H1 (cell line): ENCODE results near the gene INPP4B. TPM values are rescaled to one million over a fixed set of nuclear protein-coding genes. Genes with fewer than 3 reads are reported as not detected.
A peak's percentile ranks its signal among the peaks of the same experiment; 100 is the strongest.

Experiments used
- CTCF ChIA-PET: fragments of 300-600 bp; sonication (Branson Sonifier 250); formaldehyde crosslinking; loops from one replicate; lab custom pipeline; 2021; ENCODE audit not compliant: partially characterized antibody; lab: Charles Lee
- POLR2A ChIA-PET: fragments of 300-600 bp; sonication (Branson Sonifier 250); formaldehyde crosslinking; loops from one replicate; lab custom pipeline; 2021; ENCODE audit warnings: inconsistent platforms; ENCODE audit not compliant: partially characterized antibody; lab: Charles Lee
- DNase-seq, 2 experiments: peaks; one replicate each; pipeline versions ENCODE4 v3.0.0 to v3.0.0-alpha.2; 2010 to 2022; ENCODE audit warnings: low spot score in 2 of 2, low read depth in 1 of 2, mixed read lengths in 1 of 2
- FAIRE-seq: peaks from 2 replicates; lab custom pipeline; 2011; peaks lifted over from hg19 to GRCh38; lab: Jason Lieb, UNC
- H2AFZ ChIP-seq: 2 replicates; pipeline ENCODE4 v1.8.1; 2012; ENCODE audit warnings: low read length, inconsistent platforms
- H2AK5ac ChIP-seq: 2 replicates; pipeline ENCODE4 v1.6.1; 2013; ENCODE audit warnings: low read depth, low read length
- H2BK120ac ChIP-seq: replicated peaks from 2 replicates; pipeline ENCODE3; 2013; ENCODE audit warnings: low read depth, low read length, inconsistent platforms
- H2BK12ac ChIP-seq: 2 replicates; pipeline ENCODE4 v1.6.1; 2013; ENCODE audit warnings: low read depth, low read length
- H2BK15ac ChIP-seq: 2 replicates; pipeline ENCODE4 v1.6.1; 2013; ENCODE audit warnings: low read length
- H2BK20ac ChIP-seq: 2 replicates; pipeline ENCODE4 v1.6.1; 2013; ENCODE audit warnings: low read length
- H2BK5ac ChIP-seq: 2 replicates; pipeline ENCODE4 v1.6.1; 2013; ENCODE audit warnings: low read depth, low read length
- H3K14ac ChIP-seq: 2 replicates; pipeline ENCODE4 v1.6.1; 2013; ENCODE audit warnings: inconsistent platforms; ENCODE audit not compliant: insufficient read length
- H3K18ac ChIP-seq: 2 replicates; pipeline ENCODE4 v1.6.1; 2013; ENCODE audit warnings: low read length; ENCODE audit errors: extremely low read depth
- H3K23ac ChIP-seq: 2 replicates; pipeline ENCODE4 v1.6.1; 2013; ENCODE audit warnings: inconsistent platforms; ENCODE audit not compliant: insufficient read length
- H3K23me2 ChIP-seq: 2 replicates; pipeline ENCODE4 v1.6.1; 2013; ENCODE audit warnings: low read depth, low read length
- H3K27ac ChIP-seq: 2 replicates; pipeline ENCODE4 v1.6.1; 2011; ENCODE audit warnings: low read depth, low read length, inconsistent platforms
- H3K27me3 ChIP-seq, 4 experiments: replicated peaks in 1 of 4; 1 replicate in 1 of 4; 2 replicates in 3 of 4; pipeline versions ENCODE4 v1.6.1 to v1.8.1; 2011 to 2013; ENCODE audit warnings: low read length in 3 of 4, mild to moderate bottlenecking in 3 of 4, inconsistent platforms in 2 of 4, mixed read lengths in 2 of 4, moderate library complexity in 1 of 4; ENCODE audit not compliant: control insufficient read depth in 3 of 4, insufficient read depth in 3 of 4; ENCODE audit errors: extremely low read depth in 1 of 4
- H3K36me3 ChIP-seq, 4 experiments: 2 replicates each; pipeline versions ENCODE4 v1.6.1 to v1.8.1; 2011 to 2013; ENCODE audit warnings: mild to moderate bottlenecking in 4 of 4, low read length in 3 of 4, moderate library complexity in 2 of 4, control low read depth in 1 of 4, inconsistent platforms in 1 of 4; ENCODE audit not compliant: insufficient read depth in 4 of 4, control insufficient read depth in 2 of 4
- H3K4ac ChIP-seq: replicated peaks from 2 replicates; pipeline ENCODE3; 2013; ENCODE audit warnings: low read length, low read depth, mixed read lengths, inconsistent platforms; ENCODE audit not compliant: insufficient read length
- H3K4me1 ChIP-seq, 4 experiments: replicated peaks in 1 of 4; 1 replicate in 1 of 4; 2 replicates in 3 of 4; pipeline versions ENCODE4 v1.6.1 to v1.8.1; 2011 to 2013; ENCODE audit warnings: low read length in 3 of 4, inconsistent platforms in 2 of 4, mixed read lengths in 1 of 4; ENCODE audit not compliant: insufficient read depth in 4 of 4, control insufficient read depth in 3 of 4
- H3K4me2 ChIP-seq, 2 experiments: 2 replicates each; pipeline versions ENCODE4 v1.6.1 to v1.8.1; 2011 to 2013; ENCODE audit warnings: low read depth in 2 of 2, low read length in 2 of 2, control low read depth in 1 of 2, inconsistent platforms in 1 of 2, mild to moderate bottlenecking in 1 of 2; ENCODE audit not compliant: insufficient read depth in 1 of 2
- H3K4me3 ChIP-seq, 4 experiments: fragments of 200-600, 300-600 bp in 1 of 4; sonication (generic), shearing (Covaris generic), sonication (Bioruptor Twin) in 1 of 4; 2 replicates each; pipeline versions ENCODE4 v1.5.1 to v1.8.1; 2011 to 2016; ENCODE audit warnings: low read length in 4 of 4, low read depth in 3 of 4, control low read depth in 2 of 4, inconsistent platforms in 2 of 4, mild to moderate bottlenecking in 2 of 4, mixed read lengths in 1 of 4, moderate library complexity in 1 of 4; ENCODE audit not compliant: insufficient read depth in 2 of 4; ENCODE audit errors: extremely low read depth in 1 of 4
- H3K56ac ChIP-seq: replicated peaks from 2 replicates; pipeline ENCODE3; 2013; ENCODE audit warnings: low read depth, mild to moderate bottlenecking, mixed read lengths, low read length, inconsistent platforms; ENCODE audit not compliant: insufficient read length
- H3K79me1 ChIP-seq: 2 replicates; pipeline ENCODE4 v1.6.1; 2013; ENCODE audit warnings: low read depth, low read length, control low read depth
- H3K79me2 ChIP-seq, 2 experiments: 2 replicates each; pipeline versions ENCODE4 v1.6.1 to v1.8.1; 2012 to 2013; ENCODE audit warnings: low read length in 2 of 2, mild to moderate bottlenecking in 2 of 2, inconsistent platforms in 1 of 2; ENCODE audit not compliant: insufficient read depth in 2 of 2, control insufficient read depth in 1 of 2
- H3K9ac ChIP-seq, 4 experiments: replicated peaks in 1 of 4; 1 replicate in 1 of 4; 2 replicates in 3 of 4; pipeline versions ENCODE4 v1.6.1 to v1.8.1; 2011 to 2013; ENCODE audit warnings: low read depth in 3 of 4, low read length in 3 of 4, control low read depth in 2 of 4, mild to moderate bottlenecking in 2 of 4, moderate library complexity in 2 of 4, inconsistent platforms in 1 of 4; ENCODE audit errors: extremely low read depth in 1 of 4
- H3K9me3 ChIP-seq, 2 experiments: 2 replicates each; pipeline versions ENCODE4 v1.6.1 to v1.8.1; 2012 to 2013; ENCODE audit warnings: mild to moderate bottlenecking in 2 of 2, moderate library complexity in 2 of 2, control low read depth in 1 of 2, inconsistent platforms in 1 of 2, low read depth in 1 of 2, low read length in 1 of 2, mixed read lengths in 1 of 2; ENCODE audit not compliant: insufficient read depth in 2 of 2
- H4K20me1 ChIP-seq, 2 experiments: replicated peaks in 1 of 2; 2 replicates each; pipeline versions ENCODE3 to v1.8.1; 2011 to 2013; ENCODE audit warnings: inconsistent platforms in 2 of 2, low read length in 2 of 2, mild to moderate bottlenecking in 1 of 2; ENCODE audit not compliant: insufficient read depth in 2 of 2, control insufficient read depth in 1 of 2
- H4K5ac ChIP-seq: 2 replicates; pipeline ENCODE4 v1.6.1; 2013; ENCODE audit warnings: low read length, low read depth, mixed read lengths, inconsistent platforms; ENCODE audit not compliant: insufficient read length
- H4K8ac ChIP-seq: 2 replicates; pipeline ENCODE4 v1.8.0; 2013; ENCODE audit warnings: mild to moderate bottlenecking, moderate library complexity, low read length, inconsistent platforms; ENCODE audit not compliant: insufficient read depth; ENCODE audit errors: extremely low read depth
- H4K91ac ChIP-seq: replicated peaks from 2 replicates; pipeline ENCODE3; 2013; ENCODE audit warnings: low read length, mixed read lengths, inconsistent platforms; ENCODE audit not compliant: insufficient read length
- BACH1 ChIP-seq: IDR thresholded peaks from 2 replicates; pipeline ENCODE4 v1.6.1; 2012; ENCODE audit warnings: low read length, improper control_type of control experiment
- JUND ChIP-seq: IDR thresholded peaks from 2 replicates; pipeline ENCODE4 v1.6.1; 2011; ENCODE audit warnings: mild to moderate bottlenecking, improper control_type of control experiment, low read length
- SIRT6 ChIP-seq: IDR thresholded peaks from one replicate; pipeline ENCODE4 v1.7.1; 2012; ENCODE audit warnings: low read length, inconsistent platforms
- WGBS, 2 experiments: shearing (Covaris generic) in 1 of 2; methylation state at CpG; one replicate each; pipeline versions ENCODE4 v1.1.6 to v1.1.7; 2013 to 2015; ENCODE audit warnings: low lambda C conversion rate in 2 of 2, mixed read lengths in 2 of 2, inconsistent platforms in 1 of 2, low coverage in 1 of 2, missing lambda C conversion rate in 1 of 2; ENCODE audit not compliant: insufficient replicate concordance in 2 of 2, insufficient coverage in 1 of 2, insufficient read length in 1 of 2; ENCODE audit errors: extremely low coverage in 1 of 2, missing lambda C conversion rate in 1 of 2; 5-methylcytosine and 5-hydroxymethylcytosine counted together
- polyA plus RNA-seq, 7 experiments: library from polyadenylated mRNA; depleted of rRNA in 3 of 7; stranded (reverse) in 5 of 7; unstranded in 2 of 7; fragments of >200 nt in 5 of 7; fragments of 200-250 nt in 2 of 7; gene quantifications; 1 replicate in 5 of 7; 2 replicates in 1 of 7; 4 replicates in 1 of 7; pipeline versions ENCODE4 v1.2.1 to v1.2.3, GENCODE V29; 2011 to 2013; ENCODE audit warnings: missing spikeins in 2 of 7, mixed read lengths in 2 of 7
- total RNA-seq: library from RNA; stranded (reverse); fragmentation: NEBNext Ultra II Directional; extraction: Animal tissue kit (Norgen Biotek cat#: 25700); gene quantifications from 2 replicates; pipeline ENCODE4 v1.2.1, GENCODE V29; 2021

The INPP4B gene
- total and polyA plus RNA-seq, 2 of the 8 experiments (the other 6 are each of a cell fraction or from before 2014, with no cell fraction given): 0.11 to 0.54 TPM

DNA sequence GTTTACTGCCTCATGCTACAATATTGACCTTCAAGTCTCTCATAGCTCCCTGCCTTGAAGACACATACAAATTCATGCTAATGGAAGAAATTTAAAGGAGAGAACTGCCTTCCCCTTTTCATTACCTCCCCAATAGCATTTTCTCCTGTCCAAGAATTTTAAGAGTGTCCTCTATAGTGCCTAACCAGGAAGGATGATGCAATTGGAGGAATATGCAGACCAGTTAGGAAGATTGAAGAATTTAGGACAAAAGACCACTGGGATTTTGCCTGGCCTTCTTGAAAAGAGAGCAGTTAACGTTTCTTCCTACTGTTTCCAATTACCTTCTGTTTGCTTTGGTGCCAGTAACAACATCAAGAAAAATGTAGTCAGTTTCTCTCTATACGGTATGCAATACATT lies 443.9 kb downstream of the INPP4B start:
- H2AK5ac ChIP-seq: no peak overlapping the region
- no peak overlapping the region for H3K23ac ChIP-seq
- no peak overlapping the region for H3K4me3 ChIP-seq
- no peak overlapping the region for H2BK5ac ChIP-seq
- DNase-seq (no peak), FAIRE-seq (no peak)
- no peak overlapping the region for H3K9ac ChIP-seq
- no peaks in the 10 kb centered on the region for H3K79me1 ChIP-seq
- H4K5ac ChIP-seq: no peak overlapping the region
- peaks cover 0 to 1% (median 0%) of the 10 kb centered on the region in 4 experiments; a peak in 1 of 7 replicates for H3K27me3 ChIP-seq
- H3K4ac ChIP-seq: no peak overlapping the region
- H4K20me1 ChIP-seq: no peaks in the 10 kb centered on the region
- peak overlapping the region; percentile 49; the same call in 1 of the 2 replicates for H2AFZ ChIP-seq
- no peak overlapping the region for H2BK12ac ChIP-seq
- no peak overlapping the region for H4K91ac ChIP-seq
- no peak overlapping the region for H3K56ac ChIP-seq
- H4K8ac ChIP-seq: no peak overlapping the region
- H2BK20ac ChIP-seq: no peak overlapping the region
- no peak overlapping the region for H3K14ac ChIP-seq
- no peak overlapping the region for H3K27ac ChIP-seq
- no peak overlapping the region for H2BK15ac ChIP-seq
- H3K18ac ChIP-seq: no peak overlapping the region; the same call in 1 of the 2 replicates
- H3K4me1 ChIP-seq: peaks cover 0 to 19% (median 11%) of the 10 kb centered on the region in 4 experiments; a peak in 4 of 7 replicates
- H2BK120ac ChIP-seq: no peak overlapping the region
- no peaks in the 10 kb centered on the region for H3K79me2 ChIP-seq
- H3K23me2 ChIP-seq: no peaks in the 10 kb centered on the region
- H3K4me2 ChIP-seq: no peak overlapping the region
- 41% methylated on average over 2 of the region's 2 CpGs; no CpG with 5 or more reads in 1 of the 2 experiments for WGBS, 2 experiments
- ChIA-PET POLR2A (no interaction called here), CTCF (interaction anchor here (0.5 kb wide), 1 partner anchor 1781 kb away, joined by 3 read pairs; no protein-coding TSS in a partner anchor)
- H3K9me3 ChIP-seq: no peaks in the 10 kb centered on the region
- no peaks in the 10 kb centered on the region for H3K36me3 ChIP-seq
- TF ChIP-seq SIRT6 (no peak), BACH1 (no peak), JUND (0 out of 2 replicates have a peak, but pooled peaks have one; percentile 32)
